Mucosa of stomach (tissue), 1 donor: Measurements from ENCODE around the gene KRTAP2-4.
"Not testable (repeated sequence)": the region's sequence is repeated elsewhere in the genome, so short reads cannot be mapped to it uniquely, and the experiment has no call there.

Source experiments
- H3K27me3 ChIP-seq: one replicate; pipeline ENCODE4 v1.7.0; 2013; ENCODE audit warnings: mild to moderate bottlenecking, low read length; ENCODE audit not compliant: control insufficient read depth, insufficient read depth
- H3K36me3 ChIP-seq: one replicate; pipeline ENCODE4 v1.7.0; 2013; ENCODE audit warnings: low read length; ENCODE audit not compliant: control insufficient read depth, insufficient read depth
- H3K4me1 ChIP-seq: one replicate; pipeline ENCODE4 v1.7.0; 2013; ENCODE audit warnings: mild to moderate bottlenecking, low read length; ENCODE audit not compliant: control insufficient read depth, insufficient read depth
- H3K4me3 ChIP-seq: one replicate; pipeline ENCODE4 v1.7.0; 2013; ENCODE audit warnings: low read length
- H3K9ac ChIP-seq: one replicate; pipeline ENCODE4 v1.7.0; 2013; ENCODE audit warnings: mild to moderate bottlenecking, low read length, moderate library complexity
- H3K9me3 ChIP-seq: one replicate; pipeline ENCODE4 v1.7.0; 2013; ENCODE audit warnings: mild to moderate bottlenecking, low read length, moderate library complexity; ENCODE audit not compliant: control insufficient read depth
- donor health status: Pancreatic carcinoma.

The KRTAP2-4 gene

DNA sequence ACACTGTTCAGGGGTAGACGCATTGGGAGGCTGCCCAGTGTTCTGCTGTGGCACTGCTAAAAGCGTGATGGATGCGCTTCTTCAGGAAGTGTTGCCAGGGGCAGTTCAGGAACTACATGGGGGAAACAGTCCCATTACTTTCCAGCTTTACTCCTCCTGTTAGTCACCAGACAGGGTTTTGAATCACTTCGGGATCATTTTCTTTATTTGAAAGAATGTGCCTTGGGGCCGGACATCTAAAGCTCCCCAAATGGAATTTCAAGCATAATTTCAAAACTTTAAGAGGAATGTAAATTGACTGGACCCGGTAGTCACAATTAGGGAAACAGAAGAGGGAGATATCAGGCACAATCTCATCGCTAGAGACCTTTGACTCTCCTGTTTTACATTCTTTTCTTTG is 17.2 kb downstream of the KRTAP2-4 start:
- H3K36me3 ChIP-seq, result no peaks in the 10 kb centered on the region
- H3K4me1 ChIP-seq, result no peaks in the 10 kb centered on the region
- H3K4me3 ChIP-seq, result no peak overlapping the region
- H3K9ac ChIP-seq, result no peak overlapping the region
- peaks cover 13% of the 10 kb centered on the region for H3K27me3 ChIP-seq
- no peaks in the 10 kb centered on the region for H3K9me3 ChIP-seq

DNA sequence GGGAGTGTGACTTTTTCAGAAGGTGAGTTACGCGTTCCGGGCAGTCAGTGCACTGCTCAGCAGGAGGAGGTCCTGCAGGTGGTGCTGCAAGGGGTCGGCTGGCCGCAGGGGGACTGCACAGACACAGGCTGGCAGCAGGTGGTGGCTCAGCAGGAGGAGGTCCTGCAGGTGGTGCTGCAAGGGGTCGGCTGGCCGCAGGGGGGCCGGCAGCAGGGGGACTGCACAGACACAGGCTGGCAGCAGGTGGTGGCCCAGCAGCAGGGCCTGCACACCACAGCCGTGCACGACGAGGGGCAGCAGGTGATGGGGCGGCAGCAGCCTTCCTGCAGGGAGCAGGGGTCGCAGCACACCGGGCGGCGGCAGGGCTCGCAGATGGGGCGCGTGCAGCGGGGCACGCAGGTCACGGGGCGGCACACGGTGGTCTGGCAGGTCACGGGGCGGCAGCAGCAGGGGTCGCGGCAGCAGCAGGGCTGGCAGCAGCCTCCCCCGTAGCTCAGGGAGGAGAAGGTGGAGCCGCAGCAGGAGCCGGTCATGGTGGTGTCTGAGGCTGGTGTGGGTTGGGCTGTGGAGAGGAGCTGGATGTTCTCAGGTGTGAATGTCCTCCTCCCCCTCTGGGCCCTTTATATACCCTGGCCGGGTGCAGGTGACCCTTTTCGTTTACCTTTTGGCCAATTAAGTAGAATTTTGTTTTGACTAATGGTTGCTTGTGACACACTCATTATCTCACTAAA is 18.8 kb downstream of the KRTAP2-4 start, which contains the start of gene KRTAP2-1:
TSS of gene KRTAP2-1 (minus strand) at position 582 of the 731 bp plus-strand sequence. CDS start at position 533, 49 bp downstream.
- peaks cover 13% of the 10 kb centered on the region for H3K27me3 ChIP-seq
- H3K9ac ChIP-seq, H3K4me3 ChIP-seq, H3K9me3 ChIP-seq, H3K36me3 ChIP-seq, H3K4me1 ChIP-seq: not testable (repeated sequence)

DNA sequence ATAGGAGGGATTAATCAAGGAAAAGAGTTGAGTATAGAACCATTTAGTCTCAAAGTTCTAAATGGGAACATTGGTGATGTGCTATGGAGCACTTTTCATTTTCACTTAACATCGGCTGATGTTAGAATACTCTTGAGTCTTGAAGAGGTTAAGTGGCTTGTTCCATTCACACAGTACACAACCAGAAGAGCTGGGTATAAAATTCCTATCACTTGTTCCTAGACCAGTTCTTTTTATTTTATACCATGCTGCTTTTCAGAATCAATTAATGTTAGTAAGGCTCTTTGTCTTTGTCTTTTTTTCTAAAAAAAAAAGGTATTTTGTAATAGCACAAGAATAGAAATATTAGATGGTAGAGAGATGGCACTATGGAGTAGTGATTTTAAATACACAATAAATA is 22.7 kb downstream of the KRTAP2-4 start:
- H3K36me3 ChIP-seq, result no peaks in the 10 kb centered on the region
- H3K9me3 ChIP-seq, result no peaks in the 10 kb centered on the region
- no peak overlapping the region for H3K4me3 ChIP-seq
- no peaks in the 10 kb centered on the region for H3K4me1 ChIP-seq
- no peak overlapping the region for H3K9ac ChIP-seq
- peaks cover 5% of the 10 kb centered on the region for H3K27me3 ChIP-seq

DNA sequence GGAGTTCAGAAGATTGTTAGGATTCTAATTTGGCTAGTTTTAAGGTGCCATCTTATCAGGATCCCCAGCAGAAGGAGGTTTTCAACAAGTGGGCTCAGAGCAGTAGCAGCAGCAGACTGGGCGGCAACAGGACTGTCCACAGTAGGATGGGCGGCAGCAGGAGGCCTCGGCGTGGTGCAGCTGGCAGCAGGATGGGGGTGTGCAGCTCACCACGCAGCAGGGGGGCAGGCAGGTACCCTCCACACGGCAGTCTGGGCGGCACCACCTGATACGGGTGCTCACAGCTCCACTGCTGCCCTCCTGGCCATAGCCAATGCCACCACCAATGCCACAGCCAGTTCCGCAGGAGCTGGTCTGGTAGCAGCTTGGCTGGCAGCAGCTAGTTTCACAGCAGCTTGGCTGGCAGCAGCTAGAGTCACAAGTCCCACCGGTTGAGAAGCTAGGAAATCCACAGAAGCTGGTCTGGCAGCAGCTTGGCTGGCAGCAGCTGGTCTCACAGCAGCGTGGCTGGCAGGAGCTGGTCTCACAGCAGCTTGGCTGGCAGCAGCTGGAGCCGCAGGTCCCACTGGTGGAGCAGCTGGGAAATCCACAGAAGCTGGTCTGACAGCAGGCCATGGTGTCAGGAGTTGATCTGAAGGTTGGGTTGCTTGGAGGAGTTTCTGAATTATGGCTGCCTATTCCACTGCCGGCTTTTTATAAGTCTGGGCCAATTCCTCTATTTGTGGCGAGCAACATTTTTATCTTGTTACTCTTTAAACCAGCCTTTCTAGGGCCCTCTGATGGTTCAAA is 24.7 kb downstream of the KRTAP2-4 start, which contains the start of gene KRTAP1-1:
TSS of gene KRTAP1-1 (minus strand) at position 668 of the 789 bp plus-strand sequence. CDS start at position 615, 53 bp downstream.
- not testable (repeated sequence) for H3K36me3 ChIP-seq, H3K27me3 ChIP-seq, H3K9ac ChIP-seq, H3K9me3 ChIP-seq, H3K4me1 ChIP-seq, H3K4me3 ChIP-seq

DNA sequence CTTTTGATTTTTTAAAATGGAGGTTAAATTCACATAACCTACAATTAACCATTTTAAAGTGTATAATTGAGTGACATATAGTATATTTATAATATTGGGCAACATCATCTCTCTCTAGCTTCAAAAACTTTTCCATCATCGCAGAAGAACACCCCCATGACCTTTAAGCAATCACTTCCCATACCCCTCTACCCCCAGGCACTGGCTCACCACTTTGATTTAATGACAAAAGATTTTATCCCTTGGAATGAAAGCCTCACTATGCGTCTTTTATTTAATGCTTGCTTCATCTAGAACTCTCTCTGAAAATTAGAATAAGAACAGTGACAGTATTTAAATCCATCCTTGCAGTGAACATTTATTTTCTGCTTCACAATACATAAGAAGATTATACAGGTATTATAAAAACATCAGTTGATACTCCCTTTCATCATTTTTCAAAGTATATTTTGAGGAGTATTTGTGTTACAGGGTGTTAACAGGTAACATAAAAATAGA is 27.8 kb downstream of the KRTAP2-4 start:
- H3K9me3 ChIP-seq, result no peaks in the 10 kb centered on the region
- H3K36me3 ChIP-seq, result no peaks in the 10 kb centered on the region
- no peak overlapping the region for H3K4me3 ChIP-seq
- no peaks in the 10 kb centered on the region for H3K4me1 ChIP-seq
- H3K27me3 ChIP-seq, result peaks cover 2% of the 10 kb centered on the region
- no peak overlapping the region for H3K9ac ChIP-seq

DNA sequence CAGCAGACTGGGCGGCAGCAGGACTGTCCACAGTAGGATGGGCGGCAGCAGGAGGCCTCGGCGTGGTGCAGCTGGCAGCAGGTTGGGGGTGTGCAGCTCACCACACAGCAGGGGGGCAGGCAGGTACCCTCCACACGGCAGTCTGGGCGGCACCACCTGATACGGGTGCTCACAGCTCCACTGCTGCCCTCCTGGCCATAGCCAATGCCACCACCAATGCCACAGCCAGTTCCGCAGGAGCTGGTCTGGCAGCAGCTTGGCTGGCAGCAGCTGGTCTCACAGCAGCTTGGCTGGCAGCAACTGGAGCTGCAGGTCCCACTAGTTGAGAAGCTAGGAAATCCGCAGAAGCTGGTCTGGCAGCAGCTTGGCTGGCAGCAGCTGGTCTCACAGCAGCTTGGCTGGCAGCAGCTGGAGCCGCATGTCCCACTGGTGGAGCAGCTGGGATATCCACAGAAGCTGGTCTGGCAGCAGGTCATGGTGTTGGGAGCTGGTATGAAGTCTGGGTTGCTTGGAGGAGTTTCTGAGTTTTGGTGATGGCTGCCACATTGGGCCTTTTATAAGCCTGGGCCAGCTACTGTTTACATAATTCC is 31.2 kb downstream of the KRTAP2-4 start, which contains the start of gene KRTAP1-3:
TSS of gene KRTAP1-3 (minus strand) at position 529 of the 590 bp plus-strand sequence. CDS start at position 476, 53 bp downstream.
- H3K4me1 ChIP-seq, H3K9ac ChIP-seq, H3K27me3 ChIP-seq, H3K9me3 ChIP-seq, H3K4me3 ChIP-seq, H3K36me3 ChIP-seq: not testable (repeated sequence)

DNA sequence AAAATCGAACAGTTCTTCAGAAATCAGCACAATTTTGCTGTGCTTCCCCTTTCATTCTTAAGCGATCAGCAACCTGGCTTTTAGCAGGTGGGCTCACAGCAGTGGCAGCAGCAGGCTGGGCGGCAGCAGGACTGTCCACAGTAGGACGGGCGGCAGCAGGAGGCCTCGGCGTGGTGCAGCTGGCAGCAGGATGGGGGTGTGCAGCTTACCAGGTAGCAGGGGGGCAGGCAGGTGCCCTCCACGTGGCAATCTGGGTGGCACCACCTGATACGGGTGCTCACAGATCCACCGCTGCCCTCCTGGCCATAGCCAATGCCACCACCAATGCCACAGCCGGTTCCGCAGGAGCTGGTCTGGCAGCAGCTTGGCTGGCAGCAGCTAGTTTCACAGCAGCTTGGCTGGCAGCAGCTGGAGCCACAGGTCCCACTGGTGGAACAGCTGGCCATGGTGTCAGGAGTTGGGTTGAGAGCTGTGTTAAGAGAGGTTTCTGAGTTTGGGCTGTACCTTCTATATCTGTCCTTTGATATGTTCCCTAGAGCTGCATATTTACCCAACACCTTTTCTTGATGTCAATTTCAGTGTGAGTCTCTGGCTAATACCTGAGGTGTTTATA is 35.9 kb downstream of the KRTAP2-4 start, which contains the start of gene KRTAP1-4:
TSS of gene KRTAP1-4 (minus strand) at position 563 of the 613 bp plus-strand sequence. CDS start at position 446, 117 bp downstream.
- H3K36me3 ChIP-seq, result no peaks in the 10 kb centered on the region
- H3K4me1 ChIP-seq, result no peaks in the 10 kb centered on the region
- H3K27me3 ChIP-seq, result no peaks in the 10 kb centered on the region
- no peak within 1 kb of the TSS for H3K4me3 ChIP-seq
- H3K9me3 ChIP-seq, result no peaks in the 10 kb centered on the region
- no peak within 1 kb of the TSS for H3K9ac ChIP-seq

DNA sequence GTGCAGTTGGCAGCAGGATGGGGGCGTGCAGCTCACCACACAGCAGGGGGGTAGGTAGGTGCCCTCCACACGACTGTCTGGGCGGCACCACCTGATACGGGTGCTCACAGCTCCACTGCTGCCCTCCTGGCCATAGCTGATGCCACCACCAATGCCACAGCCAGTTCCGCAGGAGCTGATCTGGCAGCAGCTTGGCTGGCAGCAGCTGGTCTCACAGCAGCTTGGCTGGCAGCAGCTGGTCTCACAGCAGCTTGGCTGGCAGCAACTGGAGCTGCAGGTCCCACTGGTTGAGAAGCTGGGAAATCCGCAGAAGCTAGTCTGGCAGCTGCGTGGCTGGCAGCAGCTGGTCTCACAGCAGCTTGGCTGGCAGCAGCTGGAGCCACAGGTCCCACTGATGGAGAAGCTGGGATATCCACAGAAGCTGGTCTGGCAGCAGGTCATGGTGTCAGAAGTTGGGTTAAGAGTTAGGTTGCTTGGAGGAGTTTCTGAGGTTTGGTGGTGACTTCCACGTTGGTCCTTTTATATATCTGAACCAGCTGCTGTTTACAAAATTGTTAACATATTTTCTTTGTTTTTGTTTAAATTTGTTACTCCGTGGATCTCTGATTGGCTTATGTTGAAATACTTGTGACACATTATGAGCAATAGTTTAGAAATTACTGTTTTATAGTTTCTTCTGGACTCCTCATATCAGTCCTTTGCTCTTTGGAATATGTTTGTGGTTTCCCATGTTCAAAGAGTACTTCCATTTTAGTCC is 38.8 kb downstream of the KRTAP2-4 start, which contains the start of gene KRTAP1-5:
TSS of gene KRTAP1-5 (minus strand) at position 494 of the 757 bp plus-strand sequence. CDS start at position 441, 53 bp downstream.
- no peaks in the 10 kb centered on the region for H3K27me3 ChIP-seq
- H3K4me1 ChIP-seq, result no peaks in the 10 kb centered on the region
- H3K36me3 ChIP-seq, result no peaks in the 10 kb centered on the region
- no peak within 1 kb of the TSS for H3K4me3 ChIP-seq
- no peak within 1 kb of the TSS for H3K9ac ChIP-seq
- H3K9me3 ChIP-seq, result no peaks in the 10 kb centered on the region

DNA sequence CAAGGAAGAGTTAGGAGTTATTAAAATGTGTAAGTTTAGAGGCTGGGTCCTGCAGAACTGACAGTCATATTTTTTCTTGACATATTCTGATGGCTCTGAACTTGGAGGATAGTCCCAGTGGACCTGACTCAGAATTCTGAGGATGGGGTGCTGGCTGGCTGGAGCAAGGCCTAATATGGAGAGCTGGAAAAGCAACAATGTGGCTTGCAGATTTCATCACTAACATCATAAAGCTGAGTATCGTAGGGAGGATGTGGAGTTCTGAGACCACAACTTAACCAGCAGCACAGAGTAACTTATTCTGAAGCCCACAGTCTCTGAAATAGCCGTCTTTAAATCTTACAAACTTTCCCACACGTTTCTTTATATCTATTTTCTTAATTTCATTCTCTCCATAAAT is 41.0 kb downstream of the KRTAP2-4 start:
- Histone ChIP-seq H3K9ac (no peak overlapping the region), H3K4me3 (no peak overlapping the region), H3K4me1 (no peaks in the 10 kb centered on the region), H3K9me3 (no peaks in the 10 kb centered on the region), H3K27me3 (no peaks in the 10 kb centered on the region), H3K36me3 (no peaks in the 10 kb centered on the region)

DNA sequence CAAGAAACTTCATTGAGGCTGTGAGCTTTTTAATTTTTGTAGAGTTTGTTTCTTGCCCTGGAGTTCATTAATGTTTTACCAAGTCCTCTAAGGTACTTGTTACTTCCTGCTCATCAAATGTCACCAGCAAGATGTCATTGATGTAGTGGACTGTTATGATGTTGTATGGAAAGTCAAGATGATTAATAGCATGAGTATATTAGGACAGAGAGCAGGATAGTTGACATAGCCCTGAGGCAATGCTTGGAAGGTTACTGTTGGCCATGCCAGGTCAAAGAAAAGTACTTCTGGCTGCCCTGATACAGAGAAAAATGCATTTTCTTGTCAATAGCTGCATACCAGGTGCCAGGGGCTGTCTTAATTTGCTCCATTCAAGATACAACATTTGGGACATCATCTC is 45.3 kb downstream of the KRTAP2-4 start:
- H3K4me1 ChIP-seq, result no peaks in the 10 kb centered on the region
- no peaks in the 10 kb centered on the region for H3K9me3 ChIP-seq
- H3K27me3 ChIP-seq, result no peaks in the 10 kb centered on the region
- no peak overlapping the region for H3K9ac ChIP-seq
- H3K36me3 ChIP-seq, result no peaks in the 10 kb centered on the region
- no peak overlapping the region for H3K4me3 ChIP-seq

DNA sequence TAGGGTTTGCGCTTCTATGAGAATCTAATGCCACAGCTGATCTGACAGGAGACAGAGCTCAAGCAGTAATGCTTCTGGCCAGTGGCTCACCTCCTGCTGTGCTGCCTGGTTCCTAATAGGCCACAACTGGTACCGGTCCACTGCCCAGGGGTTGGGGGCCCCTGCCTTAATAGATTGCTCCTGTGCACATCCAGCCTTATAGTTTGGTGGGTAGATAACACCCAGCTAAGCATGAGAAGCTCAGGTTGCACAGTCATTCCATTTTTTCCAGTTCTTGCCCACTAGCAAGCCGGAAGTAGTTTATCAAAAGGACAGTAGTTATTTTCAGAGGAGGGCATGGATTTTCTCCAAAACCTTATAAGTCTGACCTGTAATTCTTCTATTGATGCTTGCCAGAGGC is 46.3 kb downstream of the KRTAP2-4 start:
- H3K27me3 ChIP-seq, result no peaks in the 10 kb centered on the region
- no peaks in the 10 kb centered on the region for H3K36me3 ChIP-seq
- no peak overlapping the region for H3K4me3 ChIP-seq
- no peaks in the 10 kb centered on the region for H3K4me1 ChIP-seq
- H3K9me3 ChIP-seq, result no peaks in the 10 kb centered on the region
- H3K9ac ChIP-seq, result no peak overlapping the region
